ENCODE measurements around the gene SYTL3. TPM values are rescaled to one million over a fixed set of nuclear protein-coding genes. Genes with fewer than 3 reads are reported as not detected.

The SYTL3 gene
- total and polyA plus RNA-seq, 3 donors from 2014 or later, result 7.0 to 11.0 (median 10.2) TPM

GRCh38 chr6:158759966-158760617 is 110.2 kb downstream of the SYTL3 start:
- TF ChIP-seq CTCF (IDR thresholded peaks at IDR 0.05), result no peak
- TF ChIP-seq POLR2A (IDR thresholded peaks at IDR 0.05), result no peak
- Histone ChIP-seq H3K4me1 (peaks cover 5% of the 10 kb centered on the region), H3K36me3 (ENCODE audit: low read depth, missing control alignments) (no peaks in the 10 kb centered on the region), H3K4me3 (no peak overlapping the region), H3K9me3 (no peaks in the 10 kb centered on the region), H3K27me3 (no peaks in the 10 kb centered on the region), H3K27ac (no peak overlapping the region)
- DNase-seq, result no peak
- 79 to 80% methylated on average over 7 of the region's 7 CpGs for WGBS, 2 donors
- intact Hi-C loops (cut with DNase I; ENCODE audit: low total_unique reads), result no loop called here

- Histone ChIP-seq H3K36me3 (ENCODE audit: low read depth, missing control alignments) (no peaks in the 10 kb centered on the region), H3K4me3 (no peak overlapping the region), H3K27me3 (no peaks in the 10 kb centered on the region), H3K27ac (no peak overlapping the region), H3K9me3 (no peaks in the 10 kb centered on the region), H3K4me1 (peaks cover 9% of the 10 kb centered on the region)
- no peak for DNase-seq
- 79 to 88% methylated on average over 15 to 17 of the region's 17 CpGs for WGBS, 2 donors
- TF ChIP-seq CTCF (IDR thresholded peaks at IDR 0.05), result no peak
- no peak for TF ChIP-seq POLR2A (IDR thresholded peaks at IDR 0.05)
- intact Hi-C loops (cut with DNase I; ENCODE audit: low total_unique reads), result no loop called here
Observed at GRCh38 chr6:158760618-158761250, 110.9 kb downstream of the SYTL3 start.

- Histone ChIP-seq H3K9me3 (no peaks in the 10 kb centered on the region), H3K36me3 (ENCODE audit: low read depth, missing control alignments) (no peaks in the 10 kb centered on the region), H3K27ac (no peak overlapping the region), H3K4me1 (peaks cover 12% of the 10 kb centered on the region), H3K4me3 (no peak overlapping the region), H3K27me3 (no peaks in the 10 kb centered on the region)
- WGBS, 2 donors, result 94 to 95% methylated on average over 10 of the region's 10 CpGs
- intact Hi-C loops (cut with DNase I; ENCODE audit: low total_unique reads), result no loop called here
- TF ChIP-seq POLR2A (IDR thresholded peaks at IDR 0.05) (no peak), CTCF (IDR thresholded peaks at IDR 0.05) (no peak)
- no peak for DNase-seq
Observed at GRCh38 chr6:158761746-158762145, 111.9 kb downstream of the SYTL3 start.

GRCh38 chr6:158762787-158763433 is 113.1 kb downstream of the SYTL3 start:
- Histone ChIP-seq H3K9me3 (no peaks in the 10 kb centered on the region), H3K27me3 (no peaks in the 10 kb centered on the region), H3K4me3 (no peak overlapping the region), H3K4me1 (peaks cover 12% of the 10 kb centered on the region), H3K36me3 (ENCODE audit: low read depth, missing control alignments) (no peaks in the 10 kb centered on the region), H3K27ac (peak overlapping the region in 1 of 2 donors; percentile 50)
- TF ChIP-seq CTCF (IDR thresholded peaks at IDR 0.05) (no peak), POLR2A (IDR thresholded peaks at IDR 0.05) (no peak)
- intact Hi-C loops (cut with DNase I; ENCODE audit: low total_unique reads), result no loop called here
- peak; percentile 52 for DNase-seq
- 51 to 59% methylated on average over 12 of the region's 12 CpGs for WGBS, 2 donors
